ENCODE measurements around the gene ADAM12.
"Not testable (repeated sequence)": the region's sequence is repeated elsewhere in the genome, so short reads cannot be mapped to it uniquely, and the experiment has no call there.

Gene ADAM12

GRCh38 chr10:126057494-126057893 is 330.8 kb downstream of the ADAM12 start:
- no peak overlapping the region for H3K4me3 ChIP-seq (ENCODE audit: low read depth in 1 of 2, low read length in 2 of 2)

GRCh38 chr10:126054191-126054590 is 334.1 kb downstream of the ADAM12 start:
- Histone ChIP-seq H3K4me1 (ENCODE audit: control insufficient read depth in 1 of 2, insufficient read depth in 2 of 2, low read length in 2 of 2) (no peaks in the 10 kb centered on the region), H3K9me3 (ENCODE audit: control insufficient read depth in 1 of 2, low read length in 2 of 2) (no peaks in the 10 kb centered on the region), H3K4me3 (ENCODE audit: low read depth in 1 of 2, low read length in 2 of 2) (no peak overlapping the region), H3K27me3 (ENCODE audit: control insufficient read depth in 1 of 2, insufficient read depth in 2 of 2, low read length in 2 of 2) (no peaks in the 10 kb centered on the region), H3K27ac (ENCODE audit: low read depth, low read length) (no peak overlapping the region), H3K9ac (ENCODE audit: low read depth in 1 of 2, low read length in 2 of 2) (no peak overlapping the region), H3K36me3 (ENCODE audit: control insufficient read depth in 1 of 2, insufficient read depth in 2 of 2, low read length in 2 of 2) (no peaks in the 10 kb centered on the region)

More at GRCh38 chr10:126057494-126057893, 330.8 kb downstream of the ADAM12 start:
- Histone ChIP-seq H3K4me1 (ENCODE audit: control insufficient read depth in 1 of 2, insufficient read depth in 2 of 2, low read length in 2 of 2) (no peaks in the 10 kb centered on the region), H3K27me3 (ENCODE audit: control insufficient read depth in 1 of 2, insufficient read depth in 2 of 2, low read length in 2 of 2) (no peaks in the 10 kb centered on the region), H3K9ac (ENCODE audit: low read depth in 1 of 2, low read length in 2 of 2) (no peak overlapping the region), H3K36me3 (ENCODE audit: control insufficient read depth in 1 of 2, insufficient read depth in 2 of 2, low read length in 2 of 2) (no peaks in the 10 kb centered on the region), H3K9me3 (ENCODE audit: control insufficient read depth in 1 of 2, low read length in 2 of 2) (no peaks in the 10 kb centered on the region), H3K27ac (ENCODE audit: low read depth, low read length) (no peak overlapping the region)

GRCh38 chr10:126052171-126052570 is 336.1 kb downstream of the ADAM12 start:
- no peaks in the 10 kb centered on the region for H3K27me3 ChIP-seq (ENCODE audit: control insufficient read depth in 1 of 2, insufficient read depth in 2 of 2, low read length in 2 of 2)
- no peaks in the 10 kb centered on the region for H3K36me3 ChIP-seq (ENCODE audit: control insufficient read depth in 1 of 2, insufficient read depth in 2 of 2, low read length in 2 of 2)
- no peaks in the 10 kb centered on the region for H3K4me1 ChIP-seq (ENCODE audit: control insufficient read depth in 1 of 2, insufficient read depth in 2 of 2, low read length in 2 of 2)
- H3K9me3 ChIP-seq (ENCODE audit: control insufficient read depth in 1 of 2, low read length in 2 of 2), result no peaks in the 10 kb centered on the region
- no peak overlapping the region for H3K9ac ChIP-seq (ENCODE audit: low read depth in 1 of 2, low read length in 2 of 2)
- no peak overlapping the region for H3K4me3 ChIP-seq (ENCODE audit: low read depth in 1 of 2, low read length in 2 of 2)
- no peak overlapping the region for H3K27ac ChIP-seq (ENCODE audit: low read depth, low read length)

- H3K27me3 ChIP-seq (ENCODE audit: control insufficient read depth in 1 of 2, insufficient read depth in 2 of 2, low read length in 2 of 2), result no peaks in the 10 kb centered on the region
- no peaks in the 10 kb centered on the region for H3K9me3 ChIP-seq (ENCODE audit: control insufficient read depth in 1 of 2, low read length in 2 of 2)
- no peak overlapping the region for H3K9ac ChIP-seq (ENCODE audit: low read depth in 1 of 2, low read length in 2 of 2)
- H3K4me1 ChIP-seq (ENCODE audit: control insufficient read depth in 1 of 2, insufficient read depth in 2 of 2, low read length in 2 of 2), result no peaks in the 10 kb centered on the region
- no peak overlapping the region for H3K27ac ChIP-seq (ENCODE audit: low read depth, low read length)
- H3K4me3 ChIP-seq (ENCODE audit: low read depth in 1 of 2, low read length in 2 of 2), result no peak overlapping the region
- no peaks in the 10 kb centered on the region for H3K36me3 ChIP-seq (ENCODE audit: control insufficient read depth in 1 of 2, insufficient read depth in 2 of 2, low read length in 2 of 2)
These were observed 338.2 kb downstream of the ADAM12 start for GRCh38 chr10:126049759-126050700.

GRCh38 chr10:126047749-126048148 is 340.5 kb downstream of the ADAM12 start:
- H3K27ac ChIP-seq (ENCODE audit: low read depth, low read length); H3K36me3 ChIP-seq (ENCODE audit: control insufficient read depth in 1 of 2, insufficient read depth in 2 of 2, low read length in 2 of 2); H3K27me3 ChIP-seq (ENCODE audit: control insufficient read depth in 1 of 2, insufficient read depth in 2 of 2, low read length in 2 of 2); H3K9ac ChIP-seq (ENCODE audit: low read depth in 1 of 2, low read length in 2 of 2); H3K4me1 ChIP-seq (ENCODE audit: control insufficient read depth in 1 of 2, insufficient read depth in 2 of 2, low read length in 2 of 2); H3K4me3 ChIP-seq (ENCODE audit: low read depth in 1 of 2, low read length in 2 of 2); H3K9me3 ChIP-seq (ENCODE audit: control insufficient read depth in 1 of 2, low read length in 2 of 2): not testable (repeated sequence)

- Histone ChIP-seq H3K36me3 (ENCODE audit: control insufficient read depth in 1 of 2, insufficient read depth in 2 of 2, low read length in 2 of 2) (no peaks in the 10 kb centered on the region), H3K27ac (ENCODE audit: low read depth, low read length) (no peak overlapping the region), H3K9ac (ENCODE audit: low read depth in 1 of 2, low read length in 2 of 2) (no peak overlapping the region), H3K4me1 (ENCODE audit: control insufficient read depth in 1 of 2, insufficient read depth in 2 of 2, low read length in 2 of 2) (peaks cover 0 to 8% of the 10 kb centered on the region in 2 donors), H3K27me3 (ENCODE audit: control insufficient read depth in 1 of 2, insufficient read depth in 2 of 2, low read length in 2 of 2) (no peaks in the 10 kb centered on the region), H3K9me3 (ENCODE audit: control insufficient read depth in 1 of 2, low read length in 2 of 2) (no peaks in the 10 kb centered on the region), H3K4me3 (ENCODE audit: low read depth in 1 of 2, low read length in 2 of 2) (no peak overlapping the region)
These were observed 341.4 kb downstream of the ADAM12 start for GRCh38 chr10:126046831-126047230.

- Histone ChIP-seq H3K4me1 (ENCODE audit: control insufficient read depth in 1 of 2, insufficient read depth in 2 of 2, low read length in 2 of 2) (peaks cover 0 to 11% of the 10 kb centered on the region in 2 donors), H3K27ac (ENCODE audit: low read depth, low read length) (no peak overlapping the region), H3K9me3 (ENCODE audit: control insufficient read depth in 1 of 2, low read length in 2 of 2) (no peaks in the 10 kb centered on the region), H3K27me3 (ENCODE audit: control insufficient read depth in 1 of 2, insufficient read depth in 2 of 2, low read length in 2 of 2) (no peaks in the 10 kb centered on the region), H3K4me3 (ENCODE audit: low read depth in 1 of 2, low read length in 2 of 2) (no peak overlapping the region), H3K9ac (ENCODE audit: low read depth in 1 of 2, low read length in 2 of 2) (no peak overlapping the region), H3K36me3 (ENCODE audit: control insufficient read depth in 1 of 2, insufficient read depth in 2 of 2, low read length in 2 of 2) (no peaks in the 10 kb centered on the region)
These were observed 342.4 kb downstream of the ADAM12 start for GRCh38 chr10:126045861-126046260.

- no peaks in the 10 kb centered on the region for H3K36me3 ChIP-seq (ENCODE audit: control insufficient read depth in 1 of 2, insufficient read depth in 2 of 2, low read length in 2 of 2)
- peaks cover 0 to 11% of the 10 kb centered on the region in 2 donors for H3K4me1 ChIP-seq (ENCODE audit: control insufficient read depth in 1 of 2, insufficient read depth in 2 of 2, low read length in 2 of 2)
- no peak overlapping the region for H3K4me3 ChIP-seq (ENCODE audit: low read depth in 1 of 2, low read length in 2 of 2)
- H3K9ac ChIP-seq (ENCODE audit: low read depth in 1 of 2, low read length in 2 of 2), result no peak overlapping the region
- H3K27ac ChIP-seq (ENCODE audit: low read depth, low read length), result no peak overlapping the region
- H3K9me3 ChIP-seq (ENCODE audit: control insufficient read depth in 1 of 2, low read length in 2 of 2), result no peaks in the 10 kb centered on the region
- no peaks in the 10 kb centered on the region for H3K27me3 ChIP-seq (ENCODE audit: control insufficient read depth in 1 of 2, insufficient read depth in 2 of 2, low read length in 2 of 2)
These were observed 344.9 kb downstream of the ADAM12 start for GRCh38 chr10:126043389-126043788.

- no peaks in the 10 kb centered on the region for H3K27me3 ChIP-seq (ENCODE audit: control insufficient read depth in 1 of 2, insufficient read depth in 2 of 2, low read length in 2 of 2)
- no peak overlapping the region for H3K27ac ChIP-seq (ENCODE audit: low read depth, low read length)
- H3K4me3 ChIP-seq (ENCODE audit: low read depth in 1 of 2, low read length in 2 of 2), result no peak overlapping the region
- no peak overlapping the region for H3K9ac ChIP-seq (ENCODE audit: low read depth in 1 of 2, low read length in 2 of 2)
- H3K4me1 ChIP-seq (ENCODE audit: control insufficient read depth in 1 of 2, insufficient read depth in 2 of 2, low read length in 2 of 2), result peaks cover 0 to 11% of the 10 kb centered on the region in 2 donors
- H3K9me3 ChIP-seq (ENCODE audit: control insufficient read depth in 1 of 2, low read length in 2 of 2), result no peaks in the 10 kb centered on the region
- H3K36me3 ChIP-seq (ENCODE audit: control insufficient read depth in 1 of 2, insufficient read depth in 2 of 2, low read length in 2 of 2), result no peaks in the 10 kb centered on the region
These were observed 345.4 kb downstream of the ADAM12 start for GRCh38 chr10:126042906-126043305.

GRCh38 chr10:126042354-126042753 is 345.9 kb downstream of the ADAM12 start:
- H3K27me3 ChIP-seq (ENCODE audit: control insufficient read depth in 1 of 2, insufficient read depth in 2 of 2, low read length in 2 of 2), result no peaks in the 10 kb centered on the region
- H3K36me3 ChIP-seq (ENCODE audit: control insufficient read depth in 1 of 2, insufficient read depth in 2 of 2, low read length in 2 of 2), result no peaks in the 10 kb centered on the region
- H3K9me3 ChIP-seq (ENCODE audit: control insufficient read depth in 1 of 2, low read length in 2 of 2), result no peaks in the 10 kb centered on the region
- peaks cover 0 to 11% of the 10 kb centered on the region in 2 donors for H3K4me1 ChIP-seq (ENCODE audit: control insufficient read depth in 1 of 2, insufficient read depth in 2 of 2, low read length in 2 of 2)
- H3K4me3 ChIP-seq (ENCODE audit: low read depth in 1 of 2, low read length in 2 of 2), result peak overlapping the region in 1 of 2 donors; percentile 48
- peak overlapping the region; percentile 45 for H3K27ac ChIP-seq (ENCODE audit: low read depth, low read length)
- no peak overlapping the region for H3K9ac ChIP-seq (ENCODE audit: low read depth in 1 of 2, low read length in 2 of 2)
